K562 (cell line): ENCODE measurements around the gene RNFT2. TPM values are rescaled to one million over a fixed set of nuclear protein-coding genes. Genes with fewer than 3 reads are reported as not detected.

ENCODE experiments used
- CSDE1 ChIP-seq, 2 experiments: fragments of 450-650 bp; IDR thresholded peaks; 2 replicates each; pipeline ENCODE4 v1.6.1; 2016; ENCODE audit warnings: mild to moderate bottlenecking in 1 of 2
- HIVEP1 ChIP-seq: fragments of 250-450 bp; sonication (Bioruptor Pico); IDR thresholded peaks from 2 replicates; pipeline ENCODE4 v1.4.0; 2020; ENCODE audit warnings: mild to moderate bottlenecking
- MED1 ChIP-seq: sonication (generic); formaldehyde crosslinking; IDR thresholded peaks from 2 replicates; pipeline ENCODE4 v1.8.1; 2023; ENCODE audit warnings: missing genetic modification reagents, borderline replicate concordance
- NFRKB ChIP-seq: fragments of 450-650 bp; IDR thresholded peaks from 2 replicates; pipeline ENCODE4 v1.6.1; 2016; ENCODE audit warnings: low read depth
- SMARCA5 ChIP-seq: fragments of 450-650 bp; IDR thresholded peaks from 2 replicates; pipeline ENCODE4 v1.6.1; 2016
- STAT5B ChIP-seq: fragments of 250-450 bp; sonication (Bioruptor Pico); IDR thresholded peaks from 2 replicates; pipeline ENCODE4 v1.8.0; 2021; ENCODE audit warnings: mild to moderate bottlenecking, inconsistent platforms
- TRIM24 ChIP-seq, 2 experiments: fragments of 450-650 bp; IDR thresholded peaks; 2 replicates each; pipeline ENCODE4 v1.6.1; 2016
- polyA plus RNA-seq, 8 experiments: library from polyadenylated mRNA; depleted of rRNA in 4 of 8; stranded (reverse) in 5 of 8; unstranded in 3 of 8; fragments of >200 nt; fragmentation: Nextera tagmentation in 2 of 8; fragmentation: Illumina TruSeq in 1 of 8; extraction: Ambion mirVana in 2 of 8; extraction: Trizol in 1 of 8; gene quantifications; 2 replicates each; pipeline versions ENCODE4 v1.2.1 to v1.2.3, GENCODE V29; 2011 to 2014; ENCODE audit warnings: inconsistent platforms in 1 of 8, missing spikeins in 1 of 8
- total RNA-seq, 7 experiments: library from RNA; depleted of rRNA in 6 of 7; stranded (reverse); fragments of >200 nt in 6 of 7; fragmentation: Illumina TruSeq in 2 of 7; extraction: Trizol in 2 of 7; gene quantifications; 2 replicates each; pipeline versions ENCODE4 v1.2.1 to v1.2.3, GENCODE V29; 2011 to 2021; ENCODE audit warnings: low replicate concordance in 1 of 7
- TF ChIP-seq, protein P1 (sequence below), 2 experiments: fragments of 450-650 bp in 1 of 2; sonication (generic) in 1 of 2; formaldehyde crosslinking in 1 of 2; IDR thresholded peaks; 2 replicates each; pipeline versions ENCODE4 v1.7.1 to v1.9.0; 2016 to 2022; ENCODE audit warnings: inconsistent platforms in 1 of 2, mild to moderate bottlenecking in 1 of 2, missing genetic modification reagents in 1 of 2
- TF ChIP-seq, protein P2 (sequence below): fragments of 450-650 bp; IDR thresholded peaks from 2 replicates; pipeline ENCODE4 v1.6.1; 2016; ENCODE audit warnings: low read depth

RNFT2 gene
- total and polyA plus RNA-seq, 9 of the 15 experiments (the other 6 are each of a cell fraction or from before 2014, with no cell fraction given) = 3.6 to 26.3 (median 9.5) TPM

DNA sequence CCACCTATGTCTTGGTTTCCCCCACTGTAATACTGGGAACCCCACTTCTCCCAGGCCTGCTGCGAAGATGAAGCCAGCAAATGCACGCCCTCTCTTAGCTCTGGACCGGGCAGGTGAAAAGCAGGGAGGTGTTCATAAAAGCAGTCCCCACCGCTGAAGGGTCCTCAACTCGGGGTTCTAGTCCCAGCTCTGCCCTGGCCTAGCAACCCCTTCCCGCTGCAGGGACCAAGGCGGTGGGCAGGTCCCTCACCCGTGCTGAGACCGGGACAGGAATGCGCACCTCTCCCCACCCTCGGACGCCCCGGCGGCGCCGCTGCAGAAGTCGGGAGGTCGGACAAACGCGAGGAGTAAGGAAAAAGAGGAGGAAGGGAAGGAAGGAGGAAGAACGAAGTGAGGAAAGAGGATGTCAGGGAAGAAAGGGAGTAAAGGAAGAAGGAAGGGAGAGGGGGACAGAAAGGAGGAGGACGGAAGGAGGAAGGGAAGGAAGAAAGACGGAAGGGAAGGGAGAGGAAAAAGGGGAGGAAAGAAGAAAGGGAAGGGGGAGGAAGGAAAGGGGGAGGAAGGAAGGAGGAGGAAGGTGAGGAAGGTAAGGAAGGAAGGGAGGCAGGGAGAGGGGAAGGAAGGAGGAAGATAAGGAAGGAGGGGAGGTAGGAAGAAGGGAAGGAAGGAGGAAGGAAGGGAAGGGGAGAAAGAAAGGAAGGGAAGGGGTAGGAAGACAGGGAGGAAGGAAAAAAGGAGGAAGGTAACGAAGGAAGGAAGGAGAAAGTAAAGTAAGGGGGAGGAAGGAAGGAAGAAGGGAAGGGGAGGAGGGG lies 947 bp upstream of the RNFT2 start (continued):
- TF ChIP-seq, protein P1, sequence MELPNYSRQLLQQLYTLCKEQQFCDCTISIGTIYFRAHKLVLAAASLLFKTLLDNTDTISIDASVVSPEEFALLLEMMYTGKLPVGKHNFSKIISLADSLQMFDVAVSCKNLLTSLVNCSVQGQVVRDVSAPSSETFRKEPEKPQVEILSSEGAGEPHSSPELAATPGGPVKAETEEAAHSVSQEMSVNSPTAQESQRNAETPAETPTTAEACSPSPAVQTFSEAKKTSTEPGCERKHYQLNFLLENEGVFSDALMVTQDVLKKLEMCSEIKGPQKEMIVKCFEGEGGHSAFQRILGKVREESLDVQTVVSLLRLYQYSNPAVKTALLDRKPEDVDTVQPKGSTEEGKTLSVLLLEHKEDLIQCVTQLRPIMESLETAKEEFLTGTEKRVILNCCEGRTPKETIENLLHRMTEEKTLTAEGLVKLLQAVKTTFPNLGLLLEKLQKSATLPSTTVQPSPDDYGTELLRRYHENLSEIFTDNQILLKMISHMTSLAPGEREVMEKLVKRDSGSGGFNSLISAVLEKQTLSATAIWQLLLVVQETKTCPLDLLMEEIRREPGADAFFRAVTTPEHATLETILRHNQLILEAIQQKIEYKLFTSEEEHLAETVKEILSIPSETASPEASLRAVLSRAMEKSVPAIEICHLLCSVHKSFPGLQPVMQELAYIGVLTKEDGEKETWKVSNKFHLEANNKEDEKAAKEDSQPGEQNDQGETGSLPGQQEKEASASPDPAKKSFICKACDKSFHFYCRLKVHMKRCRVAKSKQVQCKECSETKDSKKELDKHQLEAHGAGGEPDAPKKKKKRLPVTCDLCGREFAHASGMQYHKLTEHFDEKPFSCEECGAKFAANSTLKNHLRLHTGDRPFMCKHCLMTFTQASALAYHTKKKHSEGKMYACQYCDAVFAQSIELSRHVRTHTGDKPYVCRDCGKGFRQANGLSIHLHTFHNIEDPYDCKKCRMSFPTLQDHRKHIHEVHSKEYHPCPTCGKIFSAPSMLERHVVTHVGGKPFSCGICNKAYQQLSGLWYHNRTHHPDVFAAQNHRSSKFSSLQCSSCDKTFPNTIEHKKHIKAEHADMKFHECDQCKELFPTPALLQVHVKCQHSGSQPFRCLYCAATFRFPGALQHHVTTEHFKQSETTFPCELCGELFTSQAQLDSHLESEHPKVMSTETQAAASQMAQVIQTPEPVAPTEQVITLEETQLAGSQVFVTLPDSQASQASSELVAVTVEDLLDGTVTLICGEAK (IDR thresholded peaks at IDR 0.05) = peak; percentile 68
- TF ChIP-seq, protein P1 (CRISPR knock-in tag; IDR thresholded peaks at IDR 0.05) = no peak
- no peak for TF ChIP-seq STAT5B (CRISPR knock-in tag)
- TF ChIP-seq NFRKB = peak; percentile 40; the same call in 1 of the 2 replicates
- no peak for TF ChIP-seq MED1
- TF ChIP-seq, protein P2, sequence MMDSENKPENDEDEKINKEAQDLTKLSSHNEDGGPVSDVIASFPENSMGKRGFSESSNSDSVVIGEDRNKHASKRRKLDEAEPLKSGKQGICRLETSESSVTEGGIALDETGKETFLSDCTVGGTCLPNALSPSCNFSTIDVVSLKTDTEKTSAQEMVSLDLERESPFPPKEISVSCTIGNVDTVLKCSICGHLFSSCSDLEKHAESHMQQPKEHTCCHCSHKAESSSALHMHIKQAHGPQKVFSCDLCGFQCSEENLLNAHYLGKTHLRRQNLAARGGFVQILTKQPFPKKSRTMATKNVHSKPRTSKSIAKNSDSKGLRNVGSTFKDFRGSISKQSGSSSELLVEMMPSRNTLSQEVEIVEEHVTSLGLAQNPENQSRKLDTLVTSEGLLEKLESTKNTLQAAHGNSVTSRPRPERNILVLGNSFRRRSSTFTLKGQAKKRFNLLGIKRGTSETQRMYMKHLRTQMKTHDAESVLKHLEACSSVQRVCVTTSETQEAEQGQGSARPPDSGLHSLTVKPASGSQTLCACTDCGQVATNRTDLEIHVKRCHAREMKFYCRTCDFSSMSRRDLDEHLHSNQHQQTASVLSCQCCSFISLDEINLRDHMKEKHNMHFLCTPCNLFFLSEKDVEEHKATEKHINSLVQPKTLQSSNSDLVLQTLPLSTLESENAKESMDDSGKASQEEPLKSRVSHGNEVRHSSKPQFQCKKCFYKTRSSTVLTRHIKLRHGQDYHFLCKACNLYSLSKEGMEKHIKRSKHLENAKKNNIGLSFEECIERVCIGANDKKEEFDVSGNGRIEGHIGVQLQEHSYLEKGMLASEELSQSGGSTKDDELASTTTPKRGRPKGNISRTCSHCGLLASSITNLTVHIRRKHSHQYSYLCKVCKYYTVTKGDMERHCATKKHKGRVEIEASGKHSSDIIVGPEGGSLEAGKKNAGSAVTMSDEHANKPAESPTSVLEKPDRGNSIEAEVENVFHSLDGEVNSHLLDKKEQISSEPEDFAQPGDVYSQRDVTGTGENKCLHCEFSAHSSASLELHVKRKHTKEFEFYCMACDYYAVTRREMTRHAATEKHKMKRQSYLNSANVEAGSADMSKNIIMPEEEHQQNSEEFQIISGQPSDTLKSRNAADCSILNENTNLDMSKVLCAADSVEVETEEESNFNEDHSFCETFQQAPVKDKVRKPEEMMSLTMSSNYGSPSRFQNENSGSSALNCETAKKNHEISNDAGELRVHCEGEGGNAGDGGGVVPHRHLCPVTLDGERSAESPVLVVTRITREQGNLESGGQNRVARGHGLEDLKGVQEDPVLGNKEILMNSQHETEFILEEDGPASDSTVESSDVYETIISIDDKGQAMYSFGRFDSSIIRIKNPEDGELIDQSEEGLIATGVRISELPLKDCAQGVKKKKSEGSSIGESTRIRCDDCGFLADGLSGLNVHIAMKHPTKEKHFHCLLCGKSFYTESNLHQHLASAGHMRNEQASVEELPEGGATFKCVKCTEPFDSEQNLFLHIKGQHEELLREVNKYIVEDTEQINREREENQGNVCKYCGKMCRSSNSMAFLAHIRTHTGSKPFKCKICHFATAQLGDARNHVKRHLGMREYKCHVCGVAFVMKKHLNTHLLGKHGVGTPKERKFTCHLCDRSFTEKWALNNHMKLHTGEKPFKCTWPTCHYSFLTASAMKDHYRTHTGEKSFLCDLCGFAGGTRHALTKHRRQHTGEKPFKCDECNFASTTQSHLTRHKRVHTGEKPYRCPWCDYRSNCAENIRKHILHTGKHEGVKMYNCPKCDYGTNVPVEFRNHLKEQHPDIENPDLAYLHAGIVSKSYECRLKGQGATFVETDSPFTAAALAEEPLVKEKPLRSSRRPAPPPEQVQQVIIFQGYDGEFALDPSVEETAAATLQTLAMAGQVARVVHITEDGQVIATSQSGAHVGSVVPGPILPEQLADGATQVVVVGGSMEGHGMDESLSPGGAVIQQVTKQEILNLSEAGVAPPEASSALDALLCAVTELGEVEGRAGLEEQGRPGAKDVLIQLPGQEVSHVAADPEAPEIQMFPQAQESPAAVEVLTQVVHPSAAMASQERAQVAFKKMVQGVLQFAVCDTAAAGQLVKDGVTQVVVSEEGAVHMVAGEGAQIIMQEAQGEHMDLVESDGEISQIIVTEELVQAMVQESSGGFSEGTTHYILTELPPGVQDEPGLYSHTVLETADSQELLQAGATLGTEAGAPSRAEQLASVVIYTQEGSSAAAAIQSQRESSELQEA = peak; percentile 46; the same call in 1 of the 2 replicates
- TF ChIP-seq HIVEP1 = no peak
- no peak for TF ChIP-seq CSDE1 (IDR thresholded peaks at IDR 0.05)
- TF ChIP-seq SMARCA5 = peak; percentile 60; the same call in 1 of the 2 replicates
- peak in 1 of 2 experiments; percentile 46; a peak in 1 of 4 replicates for TF ChIP-seq TRIM24 (IDR thresholded peaks at IDR 0.05)
